MM.1S (cell line): ENCODE results near the gene SKP2.
"Not testable (repeated sequence)": the region's sequence is repeated elsewhere in the genome, so short reads cannot be mapped to it uniquely, and the experiment has no call there.

Experiments used
- DNase-seq: peaks from one replicate; pipeline ENCODE4 v3.0.0-alpha.2; 2015
- H2AFZ ChIP-seq: fragments of 300-600 bp; sonication (generic); 2 replicates; pipeline ENCODE4 v1.6.0; 2016; ENCODE audit warnings: antibody characterized with exemption, low read length
- H3F3A ChIP-seq: fragments of 300-600 bp; sonication (generic); 2 replicates; pipeline ENCODE4 v1.6.1; 2016; ENCODE audit warnings: mild to moderate bottlenecking, antibody characterized with exemption, low read length, moderate library complexity, mixed read lengths; ENCODE audit not compliant: insufficient read depth
- H3K27ac ChIP-seq: fragments of 300-600 bp; sonication (generic); 2 replicates; pipeline ENCODE4 v1.5.1; 2016; ENCODE audit warnings: mild to moderate bottlenecking, low read length
- H3K27me3 ChIP-seq: fragments of 300-600 bp; sonication (generic); replicated peaks from 2 replicates; pipeline ENCODE4 v1.6.0; 2016; ENCODE audit warnings: low read length; ENCODE audit not compliant: insufficient read depth
- H3K36me3 ChIP-seq: fragments of 300-600 bp; sonication (generic); replicated peaks from 2 replicates; pipeline ENCODE4 v1.6.1; 2016; ENCODE audit warnings: mild to moderate bottlenecking, low read length, mixed read lengths; ENCODE audit not compliant: insufficient read depth
- H3K4me1 ChIP-seq: fragments of 300-600 bp; sonication (generic); 2 replicates; pipeline ENCODE4 v1.6.1; 2016; ENCODE audit warnings: low read length, mixed read lengths
- H3K4me2 ChIP-seq: fragments of 300-600 bp; sonication (generic); 2 replicates; pipeline ENCODE4 v1.6.0; 2016; ENCODE audit warnings: low read depth, low read length
- H3K4me3 ChIP-seq: fragments of 300-600 bp; sonication (generic); 2 replicates; pipeline ENCODE4 v1.5.1; 2016; ENCODE audit warnings: low read length, mixed read lengths
- H3K79me2 ChIP-seq: fragments of 300-600 bp; sonication (generic); 2 replicates; pipeline ENCODE4 v1.6.1; 2016; ENCODE audit warnings: mixed run types, low read length, mixed read lengths
- H3K9ac ChIP-seq: fragments of 300-600 bp; sonication (generic); 2 replicates; pipeline ENCODE4 v1.6.1; 2016; ENCODE audit warnings: low read length, mixed read lengths
- H3K9me2 ChIP-seq: fragments of 300-600 bp; sonication (generic); replicated peaks from 2 replicates; pipeline ENCODE4 v1.6.1; 2016; ENCODE audit warnings: mild to moderate bottlenecking, low read length, mixed read lengths; ENCODE audit not compliant: insufficient read depth
- H3K9me3 ChIP-seq: fragments of 300-600 bp; sonication (generic); replicated peaks from 2 replicates; pipeline ENCODE4 v1.6.1; 2016; ENCODE audit warnings: mild to moderate bottlenecking, low read length, mixed read lengths; ENCODE audit not compliant: insufficient read depth
- H4K20me1 ChIP-seq: fragments of 300-600 bp; sonication (generic); 2 replicates; pipeline ENCODE4 v1.6.1; 2016; ENCODE audit warnings: mild to moderate bottlenecking, low read length, moderate library complexity, mixed read lengths; ENCODE audit not compliant: insufficient read depth
- EZH2 ChIP-seq: fragments of 300-600 bp; sonication (generic); optimal IDR thresholded peaks from 2 replicates; pipeline ENCODE3; 2017; ENCODE audit warnings: low read depth, mild to moderate bottlenecking, antibody characterized with exemption, low read length, mixed read lengths
- EZH2phosphoT487 ChIP-seq: fragments of 300-600 bp; sonication (generic); IDR thresholded peaks from 2 replicates; pipeline ENCODE4 v1.6.1; 2018; ENCODE audit warnings: antibody characterized with exemption, low read length
- TF ChIP-seq, protein P1 (sequence below): fragments of 300-600 bp; sonication (generic); IDR thresholded peaks from 2 replicates; pipeline ENCODE4 v1.5.1; 2016; ENCODE audit warnings: antibody characterized with exemption, low read length, mixed read lengths

Gene SKP2

DNA sequence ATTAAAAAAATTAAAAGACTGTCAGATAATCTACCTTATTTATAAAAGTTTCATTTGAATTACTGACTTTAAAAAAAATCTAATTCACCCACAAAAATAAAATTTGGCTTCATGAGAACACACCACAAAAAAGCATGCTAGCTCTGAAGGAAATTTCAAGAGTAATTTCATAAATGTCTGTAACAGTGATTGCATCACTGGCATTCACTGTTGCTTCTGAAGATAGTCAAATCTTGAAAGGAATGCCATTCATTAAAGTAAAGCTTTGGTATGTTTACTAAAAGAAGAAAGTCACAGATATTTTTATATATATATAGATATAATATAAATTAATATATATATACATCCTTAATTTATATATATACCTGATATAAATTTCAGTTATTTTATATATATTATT is 46.4 kb downstream of the SKP2 start:
- Histone ChIP-seq H3F3A (no peaks in the 10 kb centered on the region), H3K4me3 (no peak overlapping the region), H3K9me3 (no peaks in the 10 kb centered on the region), H3K27ac (no peak overlapping the region), H3K9ac (no peak overlapping the region), H3K4me2 (no peak overlapping the region), H3K36me3 (no peaks in the 10 kb centered on the region), H3K4me1 (no peaks in the 10 kb centered on the region), H3K27me3 (no peaks in the 10 kb centered on the region), H3K79me2 (no peaks in the 10 kb centered on the region), H3K9me2 (no peaks in the 10 kb centered on the region), H4K20me1 (no peaks in the 10 kb centered on the region), H2AFZ (no peak overlapping the region)
- DNase-seq, result no peak
- TF ChIP-seq EZH2, result no peak
- TF ChIP-seq EZH2phosphoT487, result no peak
- TF ChIP-seq, protein P1, sequence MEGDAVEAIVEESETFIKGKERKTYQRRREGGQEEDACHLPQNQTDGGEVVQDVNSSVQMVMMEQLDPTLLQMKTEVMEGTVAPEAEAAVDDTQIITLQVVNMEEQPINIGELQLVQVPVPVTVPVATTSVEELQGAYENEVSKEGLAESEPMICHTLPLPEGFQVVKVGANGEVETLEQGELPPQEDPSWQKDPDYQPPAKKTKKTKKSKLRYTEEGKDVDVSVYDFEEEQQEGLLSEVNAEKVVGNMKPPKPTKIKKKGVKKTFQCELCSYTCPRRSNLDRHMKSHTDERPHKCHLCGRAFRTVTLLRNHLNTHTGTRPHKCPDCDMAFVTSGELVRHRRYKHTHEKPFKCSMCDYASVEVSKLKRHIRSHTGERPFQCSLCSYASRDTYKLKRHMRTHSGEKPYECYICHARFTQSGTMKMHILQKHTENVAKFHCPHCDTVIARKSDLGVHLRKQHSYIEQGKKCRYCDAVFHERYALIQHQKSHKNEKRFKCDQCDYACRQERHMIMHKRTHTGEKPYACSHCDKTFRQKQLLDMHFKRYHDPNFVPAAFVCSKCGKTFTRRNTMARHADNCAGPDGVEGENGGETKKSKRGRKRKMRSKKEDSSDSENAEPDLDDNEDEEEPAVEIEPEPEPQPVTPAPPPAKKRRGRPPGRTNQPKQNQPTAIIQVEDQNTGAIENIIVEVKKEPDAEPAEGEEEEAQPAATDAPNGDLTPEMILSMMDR, result no peak

DNA sequence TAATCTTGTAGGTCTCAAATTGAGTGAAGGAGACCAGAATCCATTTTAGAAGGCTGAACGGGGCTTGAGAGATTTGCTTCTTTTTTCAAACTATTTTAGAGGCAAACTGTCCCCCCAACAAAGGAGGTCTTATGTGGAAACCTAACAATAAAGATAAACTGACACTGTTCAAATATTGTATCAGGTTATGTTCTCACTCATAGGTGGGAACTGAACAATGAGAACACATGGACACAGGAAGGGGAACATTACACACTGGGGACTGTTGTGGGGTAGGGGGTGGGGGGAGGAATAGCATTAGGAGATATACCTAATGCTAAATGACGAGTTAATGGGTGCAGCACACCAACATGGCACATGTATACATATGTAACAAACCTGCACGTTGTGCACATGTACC is 46.9 kb downstream of the SKP2 start:
- not testable (repeated sequence) for H3F3A ChIP-seq, H3K4me1 ChIP-seq

DNA sequence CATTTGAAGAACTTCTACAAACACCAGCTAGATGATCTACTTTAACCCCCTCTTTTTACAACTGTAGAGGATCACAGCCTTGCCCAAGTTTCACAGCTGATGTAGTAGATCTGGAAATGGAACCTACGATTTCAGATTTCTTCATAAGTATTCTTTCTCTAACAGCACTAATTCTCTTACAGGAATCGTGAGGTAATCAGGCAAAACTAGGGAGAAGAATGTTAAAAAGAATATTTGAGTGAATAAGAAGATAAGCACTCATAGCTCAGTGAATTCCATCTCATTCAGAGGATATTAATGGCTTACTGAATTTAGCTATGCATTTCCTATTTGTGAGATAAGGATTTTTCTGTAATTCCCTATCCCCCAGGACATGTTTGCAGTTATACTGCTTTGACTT is 47.7 kb downstream of the SKP2 start:
- H3K27ac ChIP-seq, result no peak overlapping the region
- no peak overlapping the region for H2AFZ ChIP-seq
- H4K20me1 ChIP-seq, result no peaks in the 10 kb centered on the region
- H3K27me3 ChIP-seq, result no peaks in the 10 kb centered on the region
- H3F3A ChIP-seq, result no peaks in the 10 kb centered on the region
- no peaks in the 10 kb centered on the region for H3K9me3 ChIP-seq
- no peaks in the 10 kb centered on the region for H3K79me2 ChIP-seq
- TF ChIP-seq EZH2, result no peak
- no peak for TF ChIP-seq EZH2phosphoT487
- TF ChIP-seq, protein P1, result no peak
- H3K36me3 ChIP-seq, result no peaks in the 10 kb centered on the region
- no peak overlapping the region for H3K9ac ChIP-seq
- H3K4me3 ChIP-seq, result no peak overlapping the region
- no peak overlapping the region for H3K4me2 ChIP-seq
- DNase-seq, result no peak
- no peaks in the 10 kb centered on the region for H3K9me2 ChIP-seq
- no peaks in the 10 kb centered on the region for H3K4me1 ChIP-seq

More for the DNA sequence above, 46.9 kb downstream of the SKP2 start:
- not testable (repeated sequence) for H3K27me3 ChIP-seq, H4K20me1 ChIP-seq, H3K9ac ChIP-seq, H3K27ac ChIP-seq, H2AFZ ChIP-seq, H3K9me3 ChIP-seq, H3K9me2 ChIP-seq, H3K79me2 ChIP-seq, H3K4me2 ChIP-seq, H3K36me3 ChIP-seq, DNase-seq, H3K4me3 ChIP-seq

DNA sequence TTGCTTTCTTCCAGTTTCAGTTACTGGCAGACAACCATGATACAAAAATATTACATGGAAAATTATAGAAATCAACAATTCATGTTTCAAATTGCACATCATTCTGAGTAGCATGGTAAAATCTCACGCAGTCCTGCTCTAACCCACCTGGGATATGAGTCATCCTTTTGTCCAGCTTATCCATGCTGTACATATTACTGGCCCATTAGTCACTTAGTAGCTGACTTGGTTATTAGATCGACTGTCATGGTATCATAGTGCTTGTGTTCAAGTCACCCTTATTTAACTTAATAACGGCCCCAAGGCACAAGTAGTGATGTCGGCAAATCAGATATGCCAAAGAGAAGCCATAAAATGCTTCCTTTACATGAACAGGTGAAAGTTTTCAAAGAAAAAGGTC is 48.6 kb downstream of the SKP2 start:
- no peaks in the 10 kb centered on the region for H3K36me3 ChIP-seq
- H3K9me3 ChIP-seq, result no peaks in the 10 kb centered on the region
- H3F3A ChIP-seq, result no peaks in the 10 kb centered on the region
- no peak overlapping the region for H3K27ac ChIP-seq
- no peak overlapping the region for H3K4me3 ChIP-seq
- no peaks in the 10 kb centered on the region for H3K4me1 ChIP-seq
- H3K79me2 ChIP-seq, result no peaks in the 10 kb centered on the region
- no peak overlapping the region for H3K9ac ChIP-seq
- no peak overlapping the region for H3K4me2 ChIP-seq
- H3K9me2 ChIP-seq, result no peaks in the 10 kb centered on the region
- H3K27me3 ChIP-seq, result no peaks in the 10 kb centered on the region
- H2AFZ ChIP-seq, result no peak overlapping the region
- DNase-seq, result no peak
- no peaks in the 10 kb centered on the region for H4K20me1 ChIP-seq
- TF ChIP-seq, protein P1, result no peak
